Measurements from ENCODE around the gene RNF113B.

Gene RNF113B

GRCh38 chr13:98203646-98204326, 26.7 kb upstream of the RNF113B start:
- DNase-seq: no peak

DNA sequence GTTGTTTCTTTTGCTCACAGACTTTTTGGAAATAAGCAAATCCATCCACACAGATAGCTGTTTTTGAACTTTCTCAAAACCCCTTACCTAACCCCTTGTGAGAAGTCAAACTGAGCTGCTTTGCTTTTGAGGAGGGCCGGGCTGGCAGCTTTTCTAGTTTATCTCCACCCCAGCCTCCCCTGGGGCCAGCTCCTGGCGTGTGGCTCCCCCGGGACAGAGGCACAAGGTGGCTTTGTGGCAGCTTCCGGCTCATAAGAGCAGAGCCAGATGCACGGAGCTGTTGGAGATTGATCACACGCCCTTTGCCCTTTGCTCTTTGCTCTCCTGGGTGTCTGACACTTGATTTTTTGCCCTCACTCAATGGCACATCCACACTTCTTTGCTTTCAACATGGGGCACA, 24.9 kb upstream of the RNF113B start:
- DNase-seq: no peak

- no peak for DNase-seq
These were observed 24.1 kb upstream of the RNF113B start for GRCh38 chr13:98201189-98201588.

- DNase-seq: no peak
These were observed 23.3 kb upstream of the RNF113B start for GRCh38 chr13:98200211-98200878.

GRCh38 chr13:98199480-98199879, 22.4 kb upstream of the RNF113B start:
- peak; percentile 61 for DNase-seq

- no peak for DNase-seq
These were observed 21.6 kb upstream of the RNF113B start for GRCh38 chr13:98198683-98199082.

- no peak for DNase-seq
These were observed 18.2 kb upstream of the RNF113B start for GRCh38 chr13:98195054-98195791.

DNA sequence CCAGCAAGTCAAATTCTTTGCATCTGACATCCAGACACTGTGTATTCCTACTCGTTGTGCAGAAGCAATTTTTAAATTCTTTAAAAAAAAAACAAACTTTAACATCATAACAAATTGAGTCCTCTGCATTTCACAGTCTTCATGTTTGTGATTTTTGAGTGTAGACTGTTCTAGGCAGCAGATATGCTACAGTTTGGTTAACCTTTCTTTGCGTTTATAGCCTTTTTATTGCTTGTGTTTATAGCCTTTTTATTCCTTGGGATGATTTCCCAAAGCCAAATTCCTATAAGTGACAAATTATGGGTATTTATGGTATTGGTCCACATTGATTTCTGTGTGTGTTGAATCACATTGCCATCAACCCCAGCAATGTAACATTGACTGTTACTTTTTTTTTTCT, 14.9 kb upstream of the RNF113B start:
- no peak for DNase-seq

- no peak for DNase-seq
These were observed 13.9 kb upstream of the RNF113B start for GRCh38 chr13:98190889-98191444.

GRCh38 chr13:98189841-98190505, 12.9 kb upstream of the RNF113B start:
- DNase-seq: no peak

GRCh38 chr13:98188544-98189166, 11.6 kb upstream of the RNF113B start:
- no peak for DNase-seq

- no peak for DNase-seq
These were observed 10.8 kb upstream of the RNF113B start for GRCh38 chr13:98187965-98188261.

GRCh38 chr13:98187155-98187964, 10.3 kb upstream of the RNF113B start:
- DNase-seq: no peak

GRCh38 chr13:98184792-98185191, 7.7 kb upstream of the RNF113B start:
- DNase-seq: no peak

DNA sequence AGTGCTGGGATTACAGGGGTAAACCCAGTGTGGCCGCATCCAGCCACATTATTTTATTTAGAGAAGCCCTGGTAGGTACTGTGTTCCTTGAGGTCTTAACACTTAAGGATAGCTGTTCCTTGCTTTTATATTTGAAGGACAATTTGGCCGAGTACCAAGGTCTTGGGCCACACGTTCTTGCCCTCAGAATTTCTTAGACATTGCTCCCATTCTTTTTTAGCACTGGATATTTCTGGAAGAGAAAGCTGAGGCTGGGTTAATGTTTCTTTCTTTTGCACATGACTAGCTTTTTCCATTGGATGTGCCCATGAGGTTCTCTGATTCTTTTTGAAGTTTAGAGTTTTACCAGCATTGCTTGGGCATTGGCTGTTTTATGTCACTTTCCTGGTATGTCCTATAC, 5.5 kb upstream of the RNF113B start:
- DNase-seq: no peak

DNA sequence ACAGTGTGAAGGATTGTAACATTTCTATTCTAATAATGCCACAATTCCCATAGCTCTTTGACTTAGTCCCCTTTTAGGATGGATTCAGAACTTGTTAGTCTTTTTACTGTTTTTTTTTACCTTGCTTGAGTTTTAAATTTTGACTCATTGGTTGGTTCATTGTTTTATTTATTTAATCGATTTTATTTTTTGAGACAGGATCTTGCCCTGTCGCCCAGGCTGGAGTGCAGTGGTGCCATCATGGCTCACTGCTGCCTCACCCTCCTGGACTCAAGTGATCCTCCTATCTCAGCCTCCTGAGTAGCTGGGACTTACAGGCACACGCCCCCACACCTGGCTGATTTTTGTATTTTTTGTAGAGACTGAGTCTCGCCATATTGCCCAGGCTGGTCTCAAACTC, 5.1 kb upstream of the RNF113B start:
- no peak for DNase-seq

- DNase-seq: no peak
These were observed 4.2 kb upstream of the RNF113B start for GRCh38 chr13:98181111-98181815.

DNA sequence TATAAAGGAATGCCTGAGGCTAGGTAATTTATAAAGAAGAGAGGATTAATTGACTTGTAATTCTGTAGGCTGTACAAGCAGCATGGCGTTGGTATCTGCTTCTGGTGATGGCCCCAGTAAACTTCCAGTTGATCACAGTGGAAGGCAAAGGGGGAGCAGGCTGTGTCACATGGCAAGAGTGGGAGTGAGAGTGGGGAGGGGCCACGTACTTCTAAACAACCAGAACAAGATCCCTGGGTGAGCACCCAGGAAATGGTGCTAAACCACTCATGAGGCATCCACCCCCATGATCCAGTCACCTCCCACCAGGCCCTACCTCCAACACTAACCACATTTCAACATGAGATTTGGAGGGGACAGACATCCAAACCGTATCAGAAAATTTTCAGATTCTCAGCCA, 3.0 kb upstream of the RNF113B start:
- DNase-seq: no peak

- no peak for DNase-seq
These were observed 1.2 kb downstream of the RNF113B start for GRCh38 chr13:98175823-98176222.

GRCh38 chr13:98175043-98175442, 2.0 kb downstream of the RNF113B start:
- DNase-seq: no peak

DNA sequence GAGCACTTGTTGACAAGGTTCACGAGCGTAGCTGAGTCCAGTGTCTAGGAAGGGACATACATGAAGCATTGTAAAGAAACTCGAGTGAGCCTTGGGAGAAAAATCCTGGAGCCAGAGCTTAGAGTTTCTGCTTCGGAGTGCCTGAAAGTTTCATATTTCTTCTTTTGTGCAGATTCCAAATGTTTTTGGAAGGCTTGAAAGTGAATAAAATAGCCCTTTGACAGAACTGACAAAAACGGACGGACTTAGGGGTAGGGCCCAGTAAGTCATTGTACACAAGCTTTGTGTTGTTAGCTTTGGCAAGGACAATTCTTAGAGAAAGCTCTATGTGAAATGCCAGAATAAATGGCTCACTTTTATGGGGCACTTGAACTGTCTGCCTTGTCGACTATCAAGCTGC, 2.8 kb downstream of the RNF113B start:
- DNase-seq: no peak

Data from NCI-H1417 treated with DMSO at 0.1 percent for 48 hours (cell line).